ACHN (cell line): ENCODE measurements around the gene LAMP5.

Experiments
- DNase-seq: peaks from one replicate; pipeline ENCODE4 v3.0.0-alpha.2; 2015
- in situ Hi-C: cut with HindIII; loops from 2 replicates; pipeline ENCODE4 v1.10.0; 2017; ENCODE audit warnings: low sequenced_read_pairs, low pct_ligation_motif_present, low pct_unique_long_range_greater_than_20kb

The LAMP5 gene

GRCh38 chr20:9496155-9496554 lies 18.2 kb upstream of the LAMP5 start:
- DNase-seq = no peak
- in situ Hi-C loops = no loop called here

GRCh38 chr20:9498322-9498721 lies 16.1 kb upstream of the LAMP5 start:
- DNase-seq = no peak
- in situ Hi-C loops = no loop called here

- no peak for DNase-seq
- in situ Hi-C loops = no loop called here
Measured at GRCh38 chr20:9499126-9499899, 15.1 kb upstream of the LAMP5 start.

- in situ Hi-C loops = no loop called here
- DNase-seq = no peak
Measured at GRCh38 chr20:9500121-9500520, 14.3 kb upstream of the LAMP5 start.

GRCh38 chr20:9501473-9501872 lies 12.9 kb upstream of the LAMP5 start:
- in situ Hi-C loops = no loop called here

GRCh38 chr20:9503526-9504245 lies 10.7 kb upstream of the LAMP5 start:
- DNase-seq = no peak

More at GRCh38 chr20:9501473-9501872, 12.9 kb upstream of the LAMP5 start:
- no peak for DNase-seq

GRCh38 chr20:9506280-9506821 lies 8.0 kb upstream of the LAMP5 start:
- in situ Hi-C loops = no loop called here
- DNase-seq = no peak

More at GRCh38 chr20:9503526-9504245, 10.7 kb upstream of the LAMP5 start:
- in situ Hi-C loops = no loop called here

GRCh38 chr20:9506964-9507369 lies 7.4 kb upstream of the LAMP5 start:
- in situ Hi-C loops = no loop called here
- no peak for DNase-seq

GRCh38 chr20:9507544-9508239 lies 6.7 kb upstream of the LAMP5 start:
- DNase-seq = no peak
- in situ Hi-C loops = no loop called here

- no peak for DNase-seq
- in situ Hi-C loops = no loop called here
Measured at GRCh38 chr20:9508240-9508661, 6.1 kb upstream of the LAMP5 start.

GRCh38 chr20:9508696-9509178 lies 5.7 kb upstream of the LAMP5 start:
- DNase-seq = no peak
- in situ Hi-C loops = no loop called here

GRCh38 chr20:9509246-9509645 lies 5.1 kb upstream of the LAMP5 start:
- in situ Hi-C loops = no loop called here
- no peak for DNase-seq

- in situ Hi-C loops = no loop called here
- DNase-seq = no peak
Measured at GRCh38 chr20:9510911-9511310, 3.5 kb upstream of the LAMP5 start.

- no peak for DNase-seq
- in situ Hi-C loops = no loop called here
Measured at GRCh38 chr20:9514072-9514460, 324 bp upstream of the LAMP5 start.

- no peak for DNase-seq
- in situ Hi-C loops = no loop called here
Measured at GRCh38 chr20:9515214-9515585, 810 bp downstream of the LAMP5 start.

GRCh38 chr20:9515741-9516233 lies 1.4 kb downstream of the LAMP5 start:
- in situ Hi-C loops = no loop called here
- DNase-seq = no peak

GRCh38 chr20:9516234-9516871 lies 2.0 kb downstream of the LAMP5 start:
- DNase-seq = no peak
- in situ Hi-C loops = no loop called here

GRCh38 chr20:9517297-9518162 lies 3.1 kb downstream of the LAMP5 start:
- DNase-seq = no peak
- in situ Hi-C loops = no loop called here
